HG02981 (cell line): ENCODE results near the gene PEX26.
A peak's percentile ranks its signal among the peaks of the same experiment; 100 is the strongest.
"Not testable (repeated sequence)": the region's sequence is repeated elsewhere in the genome, so short reads cannot be mapped to it uniquely, and the experiment has no call there.

Experiments
- ATAC-seq: cut with Tn5 transposase; IDR thresholded peaks from one replicate; pipeline ENCODE4 v1.9.1; 2021; ENCODE audit warnings: mild to moderate bottlenecking, moderate library complexity; ENCODE audit not compliant: unreplicated experiment

Gene PEX26

DNA sequence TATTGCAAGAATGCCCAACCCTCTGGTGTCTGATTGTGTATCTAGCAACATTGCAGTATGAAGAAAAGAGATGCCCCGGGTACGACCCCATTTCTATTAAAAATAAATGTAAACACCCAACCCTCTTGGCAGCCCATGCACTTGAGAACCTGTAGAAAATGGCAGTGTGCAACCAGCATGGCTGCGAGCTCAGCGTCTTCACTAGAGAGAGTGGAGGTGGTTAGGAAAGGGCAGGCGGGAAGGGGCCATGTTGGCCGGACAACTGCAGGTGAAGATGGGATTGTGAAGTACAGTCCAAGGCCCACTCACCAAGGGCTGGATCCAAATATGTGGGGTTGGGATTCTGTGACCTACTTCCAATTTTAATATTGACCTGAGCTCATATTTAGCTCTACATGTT, 15.9 kb downstream of the PEX26 start:
- ATAC-seq = no peak

DNA sequence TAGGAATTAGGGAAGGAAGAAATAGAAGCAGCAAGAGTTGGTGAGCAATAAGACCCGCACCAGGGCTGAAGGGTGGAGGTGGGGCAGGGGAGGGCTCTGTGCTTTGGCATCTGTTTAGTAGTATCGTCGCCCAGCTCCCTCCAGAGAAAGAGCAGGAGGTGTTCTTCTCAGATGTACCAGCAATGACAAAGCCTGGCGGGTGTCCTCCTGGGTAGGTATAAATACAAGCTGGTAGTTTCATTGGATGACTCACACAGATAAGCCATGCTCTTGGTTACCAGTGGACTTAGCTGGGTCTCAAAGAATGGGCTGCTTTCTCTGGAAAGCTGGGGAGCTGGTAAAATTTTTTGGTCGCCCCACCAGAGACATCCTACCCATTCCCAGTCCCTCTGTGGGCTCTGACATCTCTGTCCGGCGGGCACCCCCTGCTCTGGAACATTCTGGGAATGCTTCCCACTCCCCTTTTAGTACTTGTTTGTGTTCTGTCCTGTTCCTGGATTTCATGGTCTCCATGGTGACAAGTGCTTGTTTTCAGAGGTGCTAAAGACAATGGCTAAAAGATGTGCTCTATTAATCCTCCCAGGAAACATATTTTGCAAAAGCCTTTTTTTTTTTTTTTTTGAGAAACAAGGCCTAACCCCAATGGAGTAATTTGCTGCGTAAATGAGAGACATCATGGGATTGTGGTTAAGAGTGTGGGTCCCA, 17.5 kb downstream of the PEX26 start:
- no peak for ATAC-seq

DNA sequence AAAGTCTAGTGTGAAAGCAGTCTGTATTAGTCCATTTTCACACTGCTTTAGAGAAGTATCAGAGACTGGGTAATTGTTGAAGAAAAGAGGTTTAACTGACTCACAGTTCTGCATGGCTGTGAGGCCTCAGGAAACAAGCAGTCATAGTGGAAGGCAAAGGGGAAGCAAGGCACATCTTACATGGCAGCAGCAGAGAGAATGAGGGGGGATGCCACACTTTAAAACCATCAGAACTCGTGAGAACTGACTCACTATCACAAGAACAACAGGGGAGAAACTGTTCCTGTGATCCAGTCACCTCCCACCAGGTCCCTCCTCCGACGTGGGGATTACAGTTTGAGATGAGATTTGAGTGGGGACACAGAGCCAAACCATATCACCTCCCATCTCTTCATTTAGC, 19.0 kb downstream of the PEX26 start:
- ATAC-seq = no peak

DNA sequence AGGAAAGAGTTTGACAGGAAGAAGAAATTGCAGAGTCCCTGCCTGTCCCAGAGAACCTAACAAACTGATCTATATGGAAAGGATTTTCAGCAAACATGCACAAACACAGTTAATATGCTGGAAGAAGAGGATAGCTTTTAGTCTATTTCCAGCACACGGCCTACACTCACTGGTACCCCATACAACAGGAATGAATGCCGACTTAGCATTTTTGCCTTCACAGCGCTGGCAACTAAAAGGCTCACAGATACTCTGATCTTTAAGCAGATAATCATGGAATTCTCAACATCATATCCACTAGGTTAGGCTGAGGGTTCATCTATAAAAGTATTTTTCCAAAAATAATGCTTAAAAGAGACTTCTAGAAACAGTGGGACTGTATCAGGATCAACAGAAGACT, 23.0 kb downstream of the PEX26 start:
- no peak for ATAC-seq

DNA sequence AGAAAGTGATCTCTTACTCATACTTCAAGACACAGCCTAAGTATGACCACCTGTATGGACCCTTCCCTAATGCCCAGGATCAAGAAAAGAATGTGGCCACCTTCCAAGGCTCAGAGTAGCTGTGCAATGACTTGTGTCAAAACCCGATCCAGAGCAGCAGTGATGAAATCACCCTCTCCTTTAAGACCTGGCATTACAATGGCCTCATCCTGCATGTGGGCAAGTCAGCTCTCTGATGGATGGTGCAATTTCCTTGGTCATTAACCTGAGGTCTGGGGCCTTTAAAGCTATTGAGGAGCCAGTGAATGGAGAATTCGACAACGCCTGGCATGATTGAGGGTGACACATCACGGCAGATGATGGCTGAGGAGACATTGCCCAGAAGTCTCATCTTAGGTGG, 23.7 kb downstream of the PEX26 start:
- ATAC-seq = no peak

DNA sequence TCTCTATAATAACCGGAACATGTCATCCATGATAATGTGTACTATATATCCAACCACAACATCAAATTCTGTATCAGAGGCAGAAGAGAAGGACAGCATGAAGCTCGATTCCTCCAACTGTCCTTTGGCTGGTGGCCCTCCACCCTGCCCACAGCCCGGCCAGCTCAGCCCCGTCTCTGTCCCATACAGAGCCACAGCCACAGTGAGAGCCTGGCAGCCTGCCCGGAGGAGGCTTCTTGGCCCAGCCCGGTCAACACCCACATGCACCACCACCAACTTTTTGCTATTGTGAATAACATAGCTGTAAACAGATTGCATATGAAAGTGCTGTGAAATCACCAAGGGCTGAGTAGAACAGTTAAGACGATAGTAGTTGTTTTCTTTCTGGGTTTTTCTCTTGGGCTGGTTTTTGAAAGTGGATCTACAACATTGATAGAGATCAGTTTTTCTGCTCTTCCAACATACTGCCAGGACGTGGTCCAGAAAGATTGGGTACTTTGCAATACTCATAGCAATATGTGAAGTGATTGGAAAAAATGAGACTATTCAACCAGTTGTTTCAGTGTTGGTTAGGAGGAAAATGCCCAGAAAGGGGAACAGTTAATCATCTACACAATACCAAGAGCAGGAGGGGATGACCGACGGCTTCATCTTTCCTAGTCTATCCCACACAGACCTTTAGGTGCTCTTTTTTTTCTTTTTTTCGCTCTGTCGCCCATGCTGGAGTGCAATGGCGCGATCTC, 25.9 kb downstream of the PEX26 start:
- ATAC-seq = no peak

DNA sequence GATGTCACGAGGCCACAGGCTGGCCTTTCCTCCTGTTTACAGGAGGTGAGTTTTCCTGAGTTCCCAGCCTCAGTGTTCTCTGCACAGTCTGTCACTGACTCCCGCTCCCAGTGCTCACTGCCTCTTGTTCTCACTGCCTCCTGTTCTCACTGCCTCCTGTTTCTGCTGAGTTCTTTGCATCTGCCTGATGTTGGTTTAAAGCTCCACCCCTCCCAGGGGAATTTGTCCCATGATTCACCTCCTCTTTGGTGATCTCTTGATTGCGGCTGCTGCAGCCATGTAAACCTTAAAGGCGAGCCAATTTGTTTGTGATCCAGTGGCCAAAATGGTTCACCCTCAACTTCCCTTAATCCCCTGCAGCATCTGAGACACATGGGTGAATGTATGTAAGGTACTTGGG, 26.8 kb downstream of the PEX26 start:
- no peak for ATAC-seq

DNA sequence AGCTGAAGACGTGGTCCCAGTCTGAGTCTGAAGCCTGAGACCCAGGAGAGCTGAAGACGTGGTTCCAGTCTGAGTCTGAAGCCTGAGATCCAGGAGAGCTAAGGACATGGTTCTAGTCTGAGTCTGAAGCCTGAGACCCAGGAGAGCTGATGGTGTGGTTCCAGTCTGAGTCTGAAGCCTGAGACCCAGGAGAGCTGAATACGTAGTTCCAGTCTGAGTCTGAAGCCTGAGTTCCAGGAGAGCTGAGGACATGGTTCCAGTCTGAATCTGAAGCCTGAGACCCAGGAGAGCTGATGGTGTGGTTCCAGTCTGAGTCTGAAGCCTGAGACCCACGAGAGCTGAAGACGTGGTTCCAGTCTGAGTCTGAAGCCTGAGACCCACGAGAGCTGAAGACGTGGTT, 28.2 kb downstream of the PEX26 start:
- not testable (repeated sequence) for ATAC-seq

DNA sequence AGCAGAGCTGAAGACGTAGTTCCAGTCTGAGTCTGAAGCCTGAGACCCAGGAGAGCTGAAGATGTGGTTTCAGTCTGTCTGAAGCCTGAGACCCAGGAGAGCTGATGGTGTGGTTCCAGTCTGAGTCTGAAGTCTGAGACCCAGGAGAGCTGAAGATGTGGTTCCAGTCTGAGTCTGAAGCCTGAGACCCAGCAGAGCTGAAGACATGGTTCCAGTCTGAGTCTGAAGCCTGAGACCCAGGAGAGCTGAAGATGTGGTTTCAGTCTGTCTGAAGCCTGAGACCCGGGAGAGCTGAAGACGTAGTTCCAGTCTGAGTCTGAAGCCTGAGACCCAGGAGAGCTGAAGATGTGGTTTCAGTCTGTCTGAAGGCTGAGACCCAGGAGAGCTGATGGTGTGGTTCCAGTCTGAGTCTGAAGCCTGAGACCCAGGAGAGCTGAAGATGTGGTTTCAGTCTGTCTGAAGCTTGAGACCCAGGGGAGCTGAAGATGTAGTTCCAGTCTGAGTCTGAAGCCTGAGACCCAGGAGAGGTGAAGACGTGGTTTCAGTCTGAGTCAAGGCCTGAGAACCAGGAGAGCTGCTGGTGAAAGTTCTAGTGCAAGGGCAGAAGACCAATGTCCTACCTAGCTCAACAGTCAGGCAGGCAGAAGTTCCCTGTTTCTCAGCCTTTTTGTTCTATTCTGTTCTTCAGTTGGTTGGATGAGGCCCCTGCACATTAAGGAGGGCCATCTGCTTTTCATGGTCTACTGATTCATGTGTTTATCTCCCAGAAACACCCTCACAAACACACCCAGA, 29.0 kb downstream of the PEX26 start:
- ATAC-seq = not testable (repeated sequence)

DNA sequence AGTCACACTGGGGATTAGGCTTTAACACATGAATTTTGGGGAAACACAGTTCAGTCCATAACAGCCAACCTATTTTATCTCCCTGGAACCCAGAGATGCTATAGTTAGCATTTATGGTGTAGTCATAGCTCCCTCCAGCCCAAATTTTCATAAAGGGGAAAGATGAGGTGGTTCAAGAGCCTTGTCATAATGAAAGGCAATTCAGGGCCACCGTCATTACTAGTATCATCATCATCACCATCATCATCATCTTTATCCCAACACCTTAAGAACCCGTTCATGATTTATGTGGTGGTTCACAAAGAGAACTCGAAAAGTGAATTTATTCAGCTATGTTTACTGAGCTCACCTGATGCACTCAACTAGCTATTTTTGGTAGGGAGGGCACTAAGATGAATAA, 30.4 kb downstream of the PEX26 start:
- ATAC-seq = no peak

DNA sequence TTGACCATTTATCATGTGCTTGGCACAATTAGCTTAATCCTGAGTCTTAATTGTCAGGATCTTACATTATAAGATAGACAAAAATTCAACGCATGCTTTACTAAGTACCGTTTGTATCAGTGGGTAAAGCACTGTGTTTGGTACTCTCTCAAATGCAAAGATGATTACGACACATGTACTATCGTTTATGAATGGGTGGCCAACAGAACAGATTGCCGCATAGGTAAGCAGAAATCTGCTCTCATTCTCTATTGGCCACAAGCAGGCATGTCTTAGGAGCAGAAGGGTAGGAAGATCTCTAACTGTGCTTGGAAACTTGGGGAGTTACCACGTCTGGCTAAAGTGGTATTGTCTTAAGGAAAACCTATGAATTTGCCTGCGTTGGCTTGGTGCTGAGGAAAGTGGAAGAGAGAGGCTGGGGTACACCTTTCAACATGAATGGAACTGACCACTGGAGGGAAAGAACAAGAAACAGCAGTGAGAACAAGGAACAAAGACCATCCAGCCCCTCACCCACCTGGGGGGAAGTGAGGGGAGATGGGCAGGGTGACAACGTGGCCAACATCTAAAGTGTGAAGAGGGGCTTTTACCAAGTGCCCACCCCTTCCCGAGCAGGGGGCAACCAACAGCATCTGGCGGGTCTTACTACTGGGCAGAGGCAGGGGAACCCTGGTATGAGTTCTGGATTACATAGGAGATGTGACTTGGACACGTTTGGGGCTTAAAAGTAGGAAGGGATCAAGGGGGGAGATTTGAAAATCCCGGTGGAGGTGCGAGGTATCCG, 31.8 kb downstream of the PEX26 start:
- no peak for ATAC-seq

DNA sequence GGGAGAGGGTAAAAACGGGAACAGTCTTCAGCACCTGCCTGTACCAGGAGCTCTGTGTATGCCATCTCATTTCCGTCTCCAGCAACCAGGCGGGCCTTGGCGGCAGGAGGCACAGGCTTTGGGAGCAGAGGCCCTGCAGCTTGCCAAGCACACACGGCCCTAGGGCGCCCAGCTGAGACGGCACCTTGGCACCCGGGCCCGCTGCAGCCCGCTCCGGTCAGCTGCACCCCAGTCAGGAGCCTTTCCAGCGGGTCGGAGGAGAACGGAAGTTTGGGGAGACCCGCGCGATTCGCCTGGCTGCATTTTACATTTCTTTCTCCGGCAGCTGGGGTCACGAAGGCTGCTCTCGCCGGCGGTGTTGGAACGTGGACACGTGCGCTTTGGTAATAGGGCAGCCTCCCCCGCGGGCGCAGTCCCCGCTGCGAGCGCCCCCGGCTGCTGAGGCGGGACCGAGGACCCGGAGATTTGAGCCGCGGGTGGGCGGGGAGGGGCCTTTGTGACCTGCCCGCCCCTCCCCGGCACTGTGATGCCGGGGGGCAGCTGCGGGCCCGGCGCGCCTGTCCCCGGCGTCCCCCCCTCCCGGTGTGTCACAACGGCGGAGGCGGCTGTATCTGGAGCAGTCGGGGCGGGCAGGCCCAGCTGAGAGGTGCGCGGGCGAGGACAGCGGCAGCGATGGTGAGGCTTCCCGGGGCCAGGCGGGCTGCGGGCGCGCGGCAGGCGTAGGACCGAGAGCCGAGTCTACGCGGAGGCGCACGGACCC, 32.6 kb downstream of the PEX26 start, which contains the start of gene TUBA8:
Gene TUBA8 (plus strand): TSS at position 616 of the 760 bp plus-strand sequence. CDS start 57 bp downstream, at position 673.
- ATAC-seq = peak; percentile 43

DNA sequence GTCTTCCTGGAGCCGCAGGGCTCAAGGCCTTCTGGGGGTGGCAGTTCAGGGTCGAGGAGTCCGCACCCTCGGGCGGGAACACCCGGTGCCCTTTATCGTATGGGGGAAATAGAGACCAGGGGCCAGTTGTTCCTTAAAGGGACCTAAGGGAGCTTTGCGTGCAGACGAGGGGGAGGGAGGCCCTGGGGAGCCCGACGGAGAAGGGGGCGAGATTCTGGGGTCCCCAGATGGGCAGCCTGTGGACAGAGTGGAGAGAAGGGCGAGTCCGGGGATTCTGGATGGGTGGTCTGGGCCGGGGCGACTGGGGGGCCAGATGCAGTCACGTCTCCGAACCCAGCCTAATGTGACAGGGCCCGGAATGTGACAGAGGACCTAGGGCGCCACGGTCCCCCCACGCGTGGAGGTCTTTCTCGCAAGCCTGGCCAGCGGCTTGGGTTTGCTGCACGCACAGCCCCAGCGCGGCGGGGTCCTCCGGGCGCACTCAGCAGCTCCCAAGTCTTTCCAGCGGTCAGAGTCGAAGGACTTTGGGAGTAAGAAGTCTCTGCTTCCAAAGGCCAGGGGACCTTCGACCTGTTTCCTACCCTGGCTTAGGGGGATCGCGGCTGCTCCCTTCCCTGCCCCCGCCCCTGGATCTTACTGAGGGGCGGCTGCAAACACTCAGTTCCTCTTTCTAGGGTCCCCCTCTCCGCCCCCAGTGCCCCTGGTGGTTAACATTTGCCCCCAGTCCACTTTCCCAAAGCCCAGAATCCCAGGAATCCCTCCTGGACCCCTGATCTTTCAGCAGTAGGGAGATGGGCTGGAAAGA, 33.4 kb downstream of the PEX26 start:
- ATAC-seq = no peak

DNA sequence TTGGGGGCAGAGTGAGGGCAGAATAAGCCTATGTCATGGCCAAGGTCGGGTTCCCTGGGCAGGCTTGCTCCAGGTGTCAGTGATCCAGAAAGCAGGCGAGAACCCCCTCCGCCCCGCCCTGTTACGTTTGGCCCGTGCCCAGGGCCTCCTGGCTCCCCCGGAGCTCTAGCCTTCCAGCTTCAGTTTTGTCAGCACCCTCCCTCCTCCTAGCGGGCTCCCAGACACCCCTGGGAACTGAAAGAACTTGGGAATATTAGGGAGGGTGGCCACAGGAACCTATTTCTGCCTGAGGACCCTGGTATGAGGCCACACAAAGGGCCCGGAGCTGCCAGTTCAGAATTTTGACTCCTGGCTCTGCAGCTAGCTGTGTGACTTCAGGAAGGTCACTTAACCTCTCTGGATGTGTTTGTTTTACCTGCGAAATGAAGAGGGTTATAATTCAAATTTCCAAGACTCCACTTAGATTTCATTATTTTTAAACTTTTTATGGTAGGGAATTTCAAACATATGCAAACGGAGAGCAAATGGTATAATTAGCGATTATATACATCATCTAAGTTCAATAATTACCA, 34.1 kb downstream of the PEX26 start:
- ATAC-seq = no peak

DNA sequence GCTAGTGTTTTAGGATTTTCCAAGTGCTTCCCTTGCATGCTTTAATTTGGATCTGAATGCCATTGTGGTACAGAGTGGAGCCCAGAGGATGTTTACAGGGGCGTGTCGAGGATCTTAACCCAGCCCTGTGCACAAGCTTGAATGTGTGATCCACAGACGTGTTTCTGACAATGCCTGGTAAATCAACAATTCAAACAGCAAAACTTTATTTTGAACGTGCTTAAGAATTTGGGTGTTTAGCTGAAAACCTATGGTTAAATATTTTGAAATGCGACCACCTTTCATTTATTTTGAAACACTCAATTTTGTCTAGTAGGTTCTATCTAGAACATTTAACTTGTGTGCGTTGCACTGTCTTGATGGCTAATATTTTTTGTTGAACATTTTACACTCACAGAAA, 34.6 kb downstream of the PEX26 start:
- no peak for ATAC-seq

DNA sequence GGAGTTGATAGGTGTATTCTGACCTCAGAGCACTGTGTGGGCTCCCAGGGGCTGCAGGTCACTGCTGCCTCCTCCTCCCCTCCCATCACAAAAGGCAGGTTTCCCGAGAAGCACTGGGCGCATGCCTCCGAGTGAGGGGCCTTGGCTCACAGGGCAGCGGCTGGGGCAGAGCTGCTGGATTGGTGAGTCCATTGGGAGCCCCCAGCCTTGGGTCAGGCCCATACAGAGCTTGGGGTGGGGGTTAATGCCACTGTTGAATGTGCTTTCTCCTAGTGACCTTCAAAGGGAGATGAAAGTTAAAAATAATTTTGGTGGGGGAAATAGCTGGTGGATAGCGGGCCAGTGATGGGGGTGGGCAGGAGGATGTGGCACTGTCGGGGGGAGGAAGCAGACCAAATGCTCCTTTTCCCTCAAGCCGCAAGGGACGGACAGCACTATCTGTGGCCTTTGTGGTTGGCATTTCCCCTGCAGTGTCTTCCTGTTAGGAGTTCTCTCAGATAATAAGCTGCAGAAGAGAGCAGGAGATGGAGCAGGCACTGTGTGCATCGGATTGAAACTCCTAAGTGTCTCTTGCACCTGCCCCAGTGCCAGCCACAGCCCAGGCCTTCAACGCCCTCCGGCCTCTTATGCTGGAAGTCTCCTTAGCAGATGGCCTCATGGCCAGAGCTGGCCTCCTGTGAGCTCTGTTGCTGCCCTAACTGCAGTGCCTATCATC, 36.0 kb downstream of the PEX26 start:
- no peak for ATAC-seq

DNA sequence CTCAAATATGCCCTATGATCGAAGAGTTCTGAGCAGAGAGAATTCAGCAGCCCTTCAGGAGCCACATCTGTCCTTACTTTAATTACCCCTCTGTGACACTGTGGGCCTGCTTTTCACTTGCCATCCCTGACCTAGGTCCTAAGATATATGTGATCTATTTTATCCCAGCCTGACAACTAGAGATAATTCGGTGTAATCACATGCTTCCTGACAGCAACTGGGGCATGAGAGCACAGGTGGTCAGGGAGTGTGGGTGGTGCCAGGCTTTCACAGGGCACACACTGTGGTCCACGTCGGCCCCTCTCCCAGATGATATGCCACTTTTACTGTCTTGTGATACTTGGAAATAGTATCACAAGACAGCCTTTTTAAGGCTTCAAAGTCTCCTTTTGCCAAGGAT, 36.7 kb downstream of the PEX26 start:
- ATAC-seq = no peak

DNA sequence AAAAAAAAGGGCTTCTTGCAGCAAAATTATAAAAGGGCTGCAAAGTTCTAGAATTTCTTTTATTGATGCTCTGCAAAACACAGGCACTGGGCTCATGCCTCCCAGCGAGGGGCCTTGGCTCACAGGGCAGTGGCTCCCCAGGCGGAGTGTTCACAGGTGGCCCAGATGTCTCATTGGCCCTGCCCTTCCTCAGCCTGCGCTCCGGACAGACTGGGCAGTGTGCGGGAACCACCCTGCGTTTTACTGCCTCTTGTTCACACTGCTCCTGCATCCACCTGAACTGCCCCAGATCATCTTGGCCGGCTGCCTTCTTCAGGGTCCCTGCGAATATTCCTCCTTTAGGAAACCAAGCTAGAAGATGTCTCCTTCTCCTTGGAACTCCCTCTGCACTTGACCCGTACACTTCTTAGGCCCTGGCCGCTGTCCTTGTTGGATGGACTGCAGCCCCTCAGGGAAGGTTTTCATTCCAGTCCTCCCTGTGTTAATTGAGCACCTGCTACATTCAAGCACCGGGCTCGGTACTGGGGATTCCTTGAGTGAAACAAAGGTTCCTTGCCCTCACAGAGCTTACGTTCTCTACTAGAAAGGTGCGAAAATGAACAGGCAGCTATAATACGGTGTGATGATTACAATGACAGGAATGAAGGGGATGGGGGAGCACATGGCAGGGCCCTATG, 37.3 kb downstream of the PEX26 start:
- ATAC-seq = no peak
